Measurements from ENCODE around the gene RNF144A.
A peak's percentile ranks its signal among the peaks of the same experiment; 100 is the strongest.
"Not testable (repeated sequence)": the region's sequence is repeated elsewhere in the genome, so short reads cannot be mapped to it uniquely, and the experiment has no call there.

Gene RNF144A

GRCh38 chr2:6929196-6929819 lies 12.1 kb downstream of the RNF144A start:
- no peak for DNase-seq (ENCODE audit: low read depth, low spot score)

- no peak for DNase-seq (ENCODE audit: low read depth, low spot score)
These were observed 13.9 kb downstream of the RNF144A start for GRCh38 chr2:6930923-6931647.

GRCh38 chr2:6931753-6932152 lies 14.5 kb downstream of the RNF144A start:
- no peak for DNase-seq (ENCODE audit: low read depth, low spot score)

- no peak for DNase-seq (ENCODE audit: low read depth, low spot score)
These were observed 15.0 kb downstream of the RNF144A start for GRCh38 chr2:6932206-6932605.

- no peak for DNase-seq (ENCODE audit: low read depth, low spot score)
These were observed 15.6 kb downstream of the RNF144A start for GRCh38 chr2:6932828-6933227.

- no peak for DNase-seq (ENCODE audit: low read depth, low spot score)
These were observed 16.7 kb downstream of the RNF144A start for GRCh38 chr2:6933911-6934310.

GRCh38 chr2:6934345-6934744 lies 17.1 kb downstream of the RNF144A start:
- no peak for DNase-seq (ENCODE audit: low read depth, low spot score)

- DNase-seq (ENCODE audit: low read depth, low spot score): no peak
These were observed 17.8 kb downstream of the RNF144A start for GRCh38 chr2:6934758-6935651.

- DNase-seq (ENCODE audit: low read depth, low spot score): not testable (repeated sequence)
These were observed 18.4 kb downstream of the RNF144A start for GRCh38 chr2:6935652-6936020.

GRCh38 chr2:6937157-6937556 lies 19.9 kb downstream of the RNF144A start:
- no peak for DNase-seq (ENCODE audit: low read depth, low spot score)

- no peak for DNase-seq (ENCODE audit: low read depth, low spot score)
These were observed 20.4 kb downstream of the RNF144A start for GRCh38 chr2:6937582-6937981.

- no peak for DNase-seq (ENCODE audit: low read depth, low spot score)
These were observed 21.9 kb downstream of the RNF144A start for GRCh38 chr2:6939071-6939470.

- no peak for DNase-seq (ENCODE audit: low read depth, low spot score)
These were observed 23.6 kb downstream of the RNF144A start for GRCh38 chr2:6940820-6941219.

GRCh38 chr2:6941299-6942046 lies 24.3 kb downstream of the RNF144A start:
- no peak for DNase-seq (ENCODE audit: low read depth, low spot score)

GRCh38 chr2:6942848-6943247 lies 25.6 kb downstream of the RNF144A start:
- DNase-seq (ENCODE audit: low read depth, low spot score): no peak

GRCh38 chr2:6943523-6943922 lies 26.3 kb downstream of the RNF144A start:
- DNase-seq (ENCODE audit: low read depth, low spot score): no peak

GRCh38 chr2:6943971-6944370 lies 26.8 kb downstream of the RNF144A start:
- no peak for DNase-seq (ENCODE audit: low read depth, low spot score)

GRCh38 chr2:6944555-6944954 lies 27.3 kb downstream of the RNF144A start:
- DNase-seq (ENCODE audit: low read depth, low spot score): no peak

- DNase-seq (ENCODE audit: low read depth, low spot score): no peak
These were observed 28.0 kb downstream of the RNF144A start for GRCh38 chr2:6945087-6945813.

- DNase-seq (ENCODE audit: low read depth, low spot score): no peak
These were observed 28.6 kb downstream of the RNF144A start for GRCh38 chr2:6945821-6946220.

- peak; percentile 75 for DNase-seq (ENCODE audit: low read depth, low spot score)
These were observed 29.5 kb downstream of the RNF144A start for GRCh38 chr2:6946722-6947121.

All from astrocyte of the hippocampus (primary cell).